ENCODE measurements around the gene TRIM56.
"Not testable (repeated sequence)": the region's sequence is repeated elsewhere in the genome, so short reads cannot be mapped to it uniquely, and the experiment has no call there.

TRIM56 gene

DNA sequence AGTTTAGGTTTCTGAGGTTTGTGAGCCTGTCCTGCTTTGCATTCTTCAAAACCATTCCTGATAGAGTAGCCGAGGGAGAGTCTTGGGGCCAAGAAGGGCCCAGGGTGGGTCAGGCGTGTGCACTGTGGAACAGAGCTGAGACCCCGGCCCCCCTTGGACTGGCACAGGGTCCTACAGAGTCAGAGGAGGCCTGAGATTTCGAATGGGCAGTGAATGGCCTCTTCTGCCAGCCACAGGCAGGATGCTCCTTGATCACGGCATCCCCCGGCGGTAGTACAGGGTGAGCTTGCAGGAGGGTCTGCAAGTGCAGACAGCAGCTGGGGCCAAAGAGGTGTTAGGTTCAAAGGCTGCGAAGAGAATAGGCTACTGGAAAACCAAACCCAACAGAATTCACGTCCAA lies 4.6 kb downstream of the TRIM56 start:
- Histone ChIP-seq H3K27me3 (replicated peaks in 2 of 5; ENCODE audit: control insufficient read depth in 4 of 5, insufficient read depth in 5 of 5, low read length in 4 of 5) (no peaks in the 10 kb centered on the region), H3K4me3 (ENCODE audit: control insufficient read depth in 1 of 7, extremely low read depth in 1 of 7, insufficient read depth in 4 of 7, low read depth in 2 of 7, low read length in 6 of 7) (no peak overlapping the region), H3K9me3 (ENCODE audit: control extremely low read depth in 1 of 5, control insufficient read depth in 4 of 5, insufficient read depth in 2 of 5, low read depth in 1 of 5, low read length in 4 of 5) (no peaks in the 10 kb centered on the region), H3K4me1 (ENCODE audit: control extremely low read depth in 1 of 4, control insufficient read depth in 4 of 4, insufficient read depth in 4 of 4, low read length in 3 of 4) (peaks cover 0 to 15% (median 12%) of the 10 kb centered on the region in 4 experiments), H3K36me3 (ENCODE audit: control insufficient read depth in 4 of 4, insufficient read depth in 4 of 4, low read length in 3 of 4) (peaks cover 0 to 44% (median 36%) of the 10 kb centered on the region in 4 experiments), H3K27ac (ENCODE audit: insufficient read depth in 1 of 2, low read depth in 1 of 2, low read length in 2 of 2, poor library complexity in 1 of 2, severe bottlenecking in 2 of 2) (no peak overlapping the region)
- WGBS (ENCODE audit: insufficient coverage), result 100% methylated on average over 8 of the region's 9 CpGs
- CTCF ChIA-PET, result interaction anchor here (0.8 to 1.6 kb wide), 4 partner anchors 12 to 102 kb away, joined by 3 to 5 read pairs (median 3); no protein-coding TSS in a partner anchor
- no peak for DNase-seq
- POLR2A ChIA-PET, result no interaction called here

DNA sequence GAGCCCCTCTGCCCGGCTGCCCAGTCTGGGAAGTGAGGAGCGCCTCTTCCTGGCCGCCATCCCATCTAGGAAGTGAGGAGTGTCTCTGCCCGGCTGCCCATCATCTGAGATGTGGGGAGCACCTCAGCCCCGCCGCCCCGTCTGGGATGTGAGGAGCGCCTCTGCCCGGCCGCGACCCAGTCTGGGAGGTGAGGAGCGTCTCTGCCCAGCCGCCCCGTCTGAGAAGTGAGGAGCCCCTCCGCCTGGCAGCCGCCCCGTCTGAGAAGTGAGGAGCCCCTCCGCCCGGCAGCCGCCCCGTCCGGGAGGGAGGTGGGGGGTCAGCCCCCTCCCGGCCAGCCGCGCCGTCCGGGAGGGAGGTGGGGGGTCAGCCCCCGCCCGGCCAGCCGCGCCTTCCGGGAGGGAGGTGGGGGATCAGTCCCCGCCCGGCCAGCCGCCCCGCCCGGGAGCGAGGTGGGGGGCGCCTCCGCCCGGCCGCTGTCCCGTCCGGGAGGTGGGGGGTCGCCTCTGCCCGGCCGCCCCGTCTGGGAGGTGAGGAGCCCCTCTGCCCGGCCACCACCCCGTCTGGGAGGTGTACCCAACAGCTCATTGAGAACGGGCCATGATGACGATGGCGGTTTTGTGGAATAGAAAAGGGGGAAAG lies 7.1 kb downstream of the TRIM56 start:
- H3K4me1 ChIP-seq (ENCODE audit: control extremely low read depth in 1 of 4, control insufficient read depth in 4 of 4, insufficient read depth in 4 of 4, low read length in 3 of 4); H3K27me3 ChIP-seq (replicated peaks in 2 of 5; ENCODE audit: control insufficient read depth in 4 of 5, insufficient read depth in 5 of 5, low read length in 4 of 5); DNase-seq; POLR2A ChIA-PET; H3K27ac ChIP-seq (ENCODE audit: insufficient read depth in 1 of 2, low read depth in 1 of 2, low read length in 2 of 2, poor library complexity in 1 of 2, severe bottlenecking in 2 of 2); H3K9me3 ChIP-seq (ENCODE audit: control extremely low read depth in 1 of 5, control insufficient read depth in 4 of 5, insufficient read depth in 2 of 5, low read depth in 1 of 5, low read length in 4 of 5); H3K4me3 ChIP-seq (ENCODE audit: control insufficient read depth in 1 of 7, extremely low read depth in 1 of 7, insufficient read depth in 4 of 7, low read depth in 2 of 7, low read length in 6 of 7): not testable (repeated sequence)
- CTCF ChIA-PET, result interaction anchor here (1.0 kb wide), 1 partner anchor 15 kb away, joined by 4 read pairs; no protein-coding TSS in a partner anchor
- 100% methylated on average over 5 of the region's 53 CpGs for WGBS (ENCODE audit: insufficient coverage)
- H3K36me3 ChIP-seq (ENCODE audit: control insufficient read depth in 4 of 4, insufficient read depth in 4 of 4, low read length in 3 of 4), result peaks cover 0 to 37% (median 28%) of the 10 kb centered on the region in 4 experiments

DNA sequence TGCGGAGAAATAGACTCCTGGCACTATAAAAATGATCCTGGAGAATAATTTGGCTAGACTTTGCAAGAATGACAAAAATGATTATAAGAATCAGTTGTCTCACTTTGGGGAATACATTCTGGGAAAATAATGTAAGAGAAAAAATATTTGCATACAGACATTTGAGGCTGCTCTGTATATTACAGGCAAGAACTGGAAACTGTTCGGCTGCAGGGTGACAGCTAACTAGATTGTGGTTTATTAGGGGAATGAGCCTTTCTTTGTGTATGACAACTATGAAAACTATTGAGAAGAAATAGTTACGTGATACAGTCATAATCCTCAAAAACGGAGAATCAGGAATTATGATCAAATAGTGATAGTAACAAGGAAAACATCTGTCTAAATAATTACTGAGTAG lies 8.6 kb downstream of the TRIM56 start:
- Histone ChIP-seq H3K27me3 (replicated peaks in 2 of 5; ENCODE audit: control insufficient read depth in 4 of 5, insufficient read depth in 5 of 5, low read length in 4 of 5) (no peaks in the 10 kb centered on the region), H3K27ac (ENCODE audit: insufficient read depth in 1 of 2, low read depth in 1 of 2, low read length in 2 of 2, poor library complexity in 1 of 2, severe bottlenecking in 2 of 2) (no peak overlapping the region), H3K36me3 (ENCODE audit: control insufficient read depth in 4 of 4, insufficient read depth in 4 of 4, low read length in 3 of 4) (peaks cover 0 to 22% (median 16%) of the 10 kb centered on the region in 4 experiments), H3K9me3 (ENCODE audit: control extremely low read depth in 1 of 5, control insufficient read depth in 4 of 5, insufficient read depth in 2 of 5, low read depth in 1 of 5, low read length in 4 of 5) (no peaks in the 10 kb centered on the region), H3K4me1 (ENCODE audit: control extremely low read depth in 1 of 4, control insufficient read depth in 4 of 4, insufficient read depth in 4 of 4, low read length in 3 of 4) (no peaks in the 10 kb centered on the region), H3K4me3 (ENCODE audit: control insufficient read depth in 1 of 7, extremely low read depth in 1 of 7, insufficient read depth in 4 of 7, low read depth in 2 of 7, low read length in 6 of 7) (no peak overlapping the region)
- POLR2A ChIA-PET, result interaction anchor here (0.7 kb wide), 1 partner anchor 81 kb away, joined by 3 read pairs; no protein-coding TSS in a partner anchor
- CTCF ChIA-PET, result interaction anchor here (0.6 to 1.2 kb wide), 2 partner anchors 11 to 50 kb away, joined by 3 read pairs; no protein-coding TSS in a partner anchor
- DNase-seq, result no peak
- 95% methylated on average over 4 of the region's 4 CpGs for WGBS (ENCODE audit: insufficient coverage)

DNA sequence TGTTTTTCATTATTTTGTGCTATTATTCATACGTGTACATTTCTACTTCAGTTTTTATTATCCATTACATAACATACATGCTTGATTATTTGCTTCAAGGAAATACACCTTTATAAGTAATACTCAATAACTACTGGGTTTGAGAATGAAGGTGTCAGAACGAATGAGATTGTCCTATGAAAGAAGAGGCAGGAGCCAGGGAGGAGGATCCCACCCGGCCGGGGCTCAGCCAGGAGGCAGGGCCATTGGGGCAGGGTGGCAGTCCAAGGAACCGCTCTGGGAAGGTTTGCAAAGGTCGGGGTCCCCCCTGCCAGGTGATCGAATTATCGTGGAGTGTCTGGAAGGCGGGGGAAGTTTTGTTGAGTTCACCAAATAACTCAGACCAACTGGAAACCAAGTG lies 9.1 kb downstream of the TRIM56 start:
- Histone ChIP-seq H3K27me3 (replicated peaks in 2 of 5; ENCODE audit: control insufficient read depth in 4 of 5, insufficient read depth in 5 of 5, low read length in 4 of 5) (no peaks in the 10 kb centered on the region), H3K27ac (ENCODE audit: insufficient read depth in 1 of 2, low read depth in 1 of 2, low read length in 2 of 2, poor library complexity in 1 of 2, severe bottlenecking in 2 of 2) (no peak overlapping the region), H3K36me3 (ENCODE audit: control insufficient read depth in 4 of 4, insufficient read depth in 4 of 4, low read length in 3 of 4) (peaks cover 0 to 17% (median 12%) of the 10 kb centered on the region in 4 experiments), H3K9me3 (ENCODE audit: control extremely low read depth in 1 of 5, control insufficient read depth in 4 of 5, insufficient read depth in 2 of 5, low read depth in 1 of 5, low read length in 4 of 5) (no peaks in the 10 kb centered on the region), H3K4me1 (ENCODE audit: control extremely low read depth in 1 of 4, control insufficient read depth in 4 of 4, insufficient read depth in 4 of 4, low read length in 3 of 4) (peaks cover 0 to 3% (median 3%) of the 10 kb centered on the region in 4 experiments), H3K4me3 (ENCODE audit: control insufficient read depth in 1 of 7, extremely low read depth in 1 of 7, insufficient read depth in 4 of 7, low read depth in 2 of 7, low read length in 6 of 7) (no peak overlapping the region)
- ChIA-PET POLR2A (interaction anchor here (0.6 to 2.2 kb wide), 3 partner anchors 51 to 513 kb away, joined by 3 to 7 read pairs (median 6); partner anchors contain the start of genes PLOD3 and ZNHIT1), CTCF (interaction anchor here (0.8 to 3.4 kb wide), 5 partner anchors 9 to 59 kb away, joined by 3 to 15 read pairs (median 6); partner anchors contain the start of genes AP1S1 and TRIM56)
- WGBS (ENCODE audit: insufficient coverage), result no CpG with 5 or more reads among the region's 9 CpGs
- DNase-seq, result no peak

DNA sequence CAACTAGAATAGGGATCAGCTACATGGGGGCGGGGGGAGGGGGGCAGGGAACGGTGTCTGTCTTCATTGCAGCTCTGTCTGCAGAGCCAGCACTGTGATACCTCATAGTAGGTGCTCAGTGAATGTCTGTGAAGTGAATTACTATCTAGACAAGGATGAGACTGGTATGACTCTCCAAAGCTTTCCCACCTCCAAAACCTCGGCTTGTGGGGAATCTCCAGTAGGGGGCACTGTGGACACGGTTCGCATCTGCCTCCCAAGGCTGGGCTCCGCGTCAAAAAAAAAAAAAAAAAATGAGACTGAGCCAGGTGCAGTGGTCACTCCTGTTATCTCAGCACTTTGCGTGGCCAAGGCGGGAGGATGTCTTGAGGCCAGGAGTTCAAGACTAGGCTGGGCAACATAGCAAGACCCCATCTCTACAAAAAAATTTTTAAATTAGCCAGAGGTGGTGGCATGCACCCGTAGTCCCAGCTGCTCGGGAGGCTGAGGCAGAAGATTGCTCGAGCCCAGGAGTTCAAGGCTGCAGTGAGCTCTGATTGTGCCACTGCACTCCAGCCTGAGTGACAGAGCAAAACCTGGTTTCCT lies 9.6 kb downstream of the TRIM56 start:
- ChIA-PET POLR2A (interaction anchor here (0.6 to 2.2 kb wide), 3 partner anchors 51 to 514 kb away, joined by 3 to 7 read pairs (median 6); partner anchors contain the start of genes PLOD3 and ZNHIT1), CTCF (interaction anchor here (0.8 to 3.4 kb wide), 6 partner anchors 8 to 59 kb away, joined by 3 to 15 read pairs (median 4); partner anchors contain the start of genes AP1S1 and TRIM56)
- WGBS (ENCODE audit: insufficient coverage), result 68% methylated on average over 8 of the region's 12 CpGs
- Histone ChIP-seq H3K27me3 (replicated peaks in 2 of 5; ENCODE audit: control insufficient read depth in 4 of 5, insufficient read depth in 5 of 5, low read length in 4 of 5) (no peaks in the 10 kb centered on the region), H3K27ac (ENCODE audit: insufficient read depth in 1 of 2, low read depth in 1 of 2, low read length in 2 of 2, poor library complexity in 1 of 2, severe bottlenecking in 2 of 2) (no peak overlapping the region), H3K4me3 (ENCODE audit: control insufficient read depth in 1 of 7, extremely low read depth in 1 of 7, insufficient read depth in 4 of 7, low read depth in 2 of 7, low read length in 6 of 7) (no peak overlapping the region), H3K36me3 (ENCODE audit: control insufficient read depth in 4 of 4, insufficient read depth in 4 of 4, low read length in 3 of 4) (peaks cover 0 to 12% (median 7%) of the 10 kb centered on the region in 4 experiments), H3K4me1 (ENCODE audit: control extremely low read depth in 1 of 4, control insufficient read depth in 4 of 4, insufficient read depth in 4 of 4, low read length in 3 of 4) (peaks cover 0 to 8% (median 7%) of the 10 kb centered on the region in 4 experiments), H3K9me3 (ENCODE audit: control extremely low read depth in 1 of 5, control insufficient read depth in 4 of 5, insufficient read depth in 2 of 5, low read depth in 1 of 5, low read length in 4 of 5) (no peaks in the 10 kb centered on the region)
- DNase-seq, result peak; percentile 30 to 52 (median 38)

DNA sequence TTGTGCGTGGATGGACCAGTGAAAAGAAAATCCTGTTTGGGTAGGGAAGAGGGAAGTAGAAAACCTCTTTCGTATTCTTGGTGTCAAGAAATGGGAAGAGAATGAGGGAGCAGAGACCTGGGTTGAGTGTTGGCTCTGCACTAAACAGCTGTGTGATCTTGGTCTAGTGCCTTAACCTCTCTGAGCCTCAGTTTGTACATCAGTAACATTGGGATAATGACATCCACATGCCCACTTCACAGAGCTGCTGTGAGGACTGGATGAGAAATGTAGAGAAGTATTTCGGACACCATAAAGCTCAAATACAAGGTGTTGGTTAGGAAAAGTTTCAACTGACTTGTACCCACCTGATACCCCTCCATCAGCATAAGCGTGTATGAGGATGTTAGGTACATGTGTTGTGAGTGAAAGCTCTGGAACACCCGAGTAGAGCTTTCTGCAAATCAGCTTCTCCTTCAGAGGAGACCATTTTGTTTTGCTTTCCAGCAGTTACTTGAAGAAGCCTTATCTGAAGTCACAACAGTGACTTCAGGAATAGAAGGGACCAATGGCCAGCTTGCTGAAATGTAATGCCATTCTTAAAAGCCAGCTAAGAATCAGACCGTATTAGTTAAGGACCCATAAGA lies 11.2 kb downstream of the TRIM56 start:
- Histone ChIP-seq H3K4me3 (ENCODE audit: control insufficient read depth in 1 of 7, extremely low read depth in 1 of 7, insufficient read depth in 4 of 7, low read depth in 2 of 7, low read length in 6 of 7) (no peak overlapping the region), H3K4me1 (ENCODE audit: control extremely low read depth in 1 of 4, control insufficient read depth in 4 of 4, insufficient read depth in 4 of 4, low read length in 3 of 4) (peaks cover 0 to 17% (median 16%) of the 10 kb centered on the region in 4 experiments), H3K27me3 (replicated peaks in 2 of 5; ENCODE audit: control insufficient read depth in 4 of 5, insufficient read depth in 5 of 5, low read length in 4 of 5) (no peaks in the 10 kb centered on the region), H3K36me3 (ENCODE audit: control insufficient read depth in 4 of 4, insufficient read depth in 4 of 4, low read length in 3 of 4) (peaks cover 0 to 1% (median 0%) of the 10 kb centered on the region in 4 experiments), H3K9me3 (ENCODE audit: control extremely low read depth in 1 of 5, control insufficient read depth in 4 of 5, insufficient read depth in 2 of 5, low read depth in 1 of 5, low read length in 4 of 5) (no peaks in the 10 kb centered on the region), H3K27ac (ENCODE audit: insufficient read depth in 1 of 2, low read depth in 1 of 2, low read length in 2 of 2, poor library complexity in 1 of 2, severe bottlenecking in 2 of 2) (no peak overlapping the region)
- POLR2A ChIA-PET, result interaction anchor here (2.2 kb wide), 1 partner anchor 121 kb away, joined by 7 read pairs; the partner anchor contains the start of genes PLOD3 and ZNHIT1
- 77% methylated on average over 5 of the region's 6 CpGs for whole genome bisulfite sequencing (ENCODE audit: insufficient coverage)
- DNase-seq, result no peak
- CTCF ChIA-PET, result interaction anchor here (0.8 to 3.4 kb wide), 6 partner anchors 10 to 51 kb away, joined by 3 to 15 read pairs (median 6); partner anchors contain the start of gene TRIM56
